Measurements from ENCODE around the gene RAB7A. TPM values are rescaled to one million over a fixed set of nuclear protein-coding genes. Genes with fewer than 3 reads are reported as not detected.

The RAB7A gene
- polyA plus RNA-seq, 1 donor (not counting 4 experiments of a cell fraction or from before 2014, with no cell fraction given): 364 TPM

DNA sequence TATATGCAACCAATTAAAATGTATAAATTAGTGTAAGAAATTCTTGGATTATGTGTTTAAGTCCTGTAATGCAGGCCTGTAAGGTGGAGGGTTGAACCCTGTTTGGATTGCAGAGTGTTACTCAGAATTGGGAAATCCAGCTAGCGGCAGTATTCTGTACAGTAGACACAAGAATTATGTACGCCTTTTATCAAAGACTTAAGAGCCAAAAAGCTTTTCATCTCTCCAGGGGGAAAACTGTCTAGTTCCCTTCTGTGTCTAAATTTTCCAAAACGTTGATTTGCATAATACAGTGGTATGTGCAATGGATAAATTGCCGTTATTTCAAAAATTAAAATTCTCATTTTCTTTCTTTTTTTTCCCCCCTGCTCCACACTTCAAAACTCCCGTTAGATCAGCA is 88.1 kb downstream of the RAB7A start:
- TF ChIP-seq, protein P1, sequence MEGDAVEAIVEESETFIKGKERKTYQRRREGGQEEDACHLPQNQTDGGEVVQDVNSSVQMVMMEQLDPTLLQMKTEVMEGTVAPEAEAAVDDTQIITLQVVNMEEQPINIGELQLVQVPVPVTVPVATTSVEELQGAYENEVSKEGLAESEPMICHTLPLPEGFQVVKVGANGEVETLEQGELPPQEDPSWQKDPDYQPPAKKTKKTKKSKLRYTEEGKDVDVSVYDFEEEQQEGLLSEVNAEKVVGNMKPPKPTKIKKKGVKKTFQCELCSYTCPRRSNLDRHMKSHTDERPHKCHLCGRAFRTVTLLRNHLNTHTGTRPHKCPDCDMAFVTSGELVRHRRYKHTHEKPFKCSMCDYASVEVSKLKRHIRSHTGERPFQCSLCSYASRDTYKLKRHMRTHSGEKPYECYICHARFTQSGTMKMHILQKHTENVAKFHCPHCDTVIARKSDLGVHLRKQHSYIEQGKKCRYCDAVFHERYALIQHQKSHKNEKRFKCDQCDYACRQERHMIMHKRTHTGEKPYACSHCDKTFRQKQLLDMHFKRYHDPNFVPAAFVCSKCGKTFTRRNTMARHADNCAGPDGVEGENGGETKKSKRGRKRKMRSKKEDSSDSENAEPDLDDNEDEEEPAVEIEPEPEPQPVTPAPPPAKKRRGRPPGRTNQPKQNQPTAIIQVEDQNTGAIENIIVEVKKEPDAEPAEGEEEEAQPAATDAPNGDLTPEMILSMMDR (optimal IDR thresholded peaks at IDR 0.05 in 1 of 3, IDR thresholded peaks at IDR 0.05 in 1 of 3, conservative IDR thresholded peaks at IDR 0.05 in 1 of 3; ENCODE audit: extremely low read depth in 1 of 3, insufficient read depth in 2 of 3, low read length in 3 of 3): no peak
- TF ChIP-seq EZH2 (IDR thresholded peaks at IDR 0.05; ENCODE audit: low read length): no peak
- Histone ChIP-seq H3K4me2 (ENCODE audit: control insufficient read depth, extremely low read depth, insufficient read depth, low read depth, low read length) (no peak overlapping the region), H3K27me3 (ENCODE audit: control insufficient read depth, extremely low read depth, insufficient read depth, low read length) (no peaks in the 10 kb centered on the region), H3K79me2 (ENCODE audit: control insufficient read depth, insufficient read depth, low read length) (no peaks in the 10 kb centered on the region), H3K4me3 (ENCODE audit: control insufficient read depth in 2 of 3, extremely low read depth in 1 of 3, insufficient read depth in 2 of 3, low read depth in 1 of 3, low read length in 3 of 3) (no peak overlapping the region), H4K20me1 (ENCODE audit: control insufficient read depth, extremely low read depth, insufficient read depth, low read length) (no peaks in the 10 kb centered on the region), H3K27ac (ENCODE audit: control insufficient read depth, insufficient read depth, low read length) (no peak overlapping the region), H3K9me3 (ENCODE audit: control insufficient read depth, low read depth, low read length) (no peaks in the 10 kb centered on the region), H3K9me1 (ENCODE audit: control insufficient read depth, extremely low read depth, insufficient read depth, low read length) (peaks cover 6% of the 10 kb centered on the region), H3K36me3 (ENCODE audit: control insufficient read depth in 2 of 2, extremely low read depth in 1 of 2, insufficient read depth in 2 of 2, low read length in 2 of 2) (peaks cover 39 to 63% of the 10 kb centered on the region in 2 experiments), H3K4me1 (ENCODE audit: control insufficient read depth, extremely low read depth, insufficient read depth, low read length) (peaks cover 6% of the 10 kb centered on the region), H2AFZ (ENCODE audit: control insufficient read depth, low read length) (no peak overlapping the region), H3K9ac (ENCODE audit: control insufficient read depth, extremely low read depth, insufficient read depth, low read length) (no peak overlapping the region)
- dilution Hi-C loops (cut with MboI; ENCODE audit: extremely low pct_ligation_motif_present, low sequenced_read_pairs): no loop called here
- DNase-seq (ENCODE audit: low read depth, low spot score) (no peak), FAIRE-seq (no peak)

- FAIRE-seq (no peak), DNase-seq (ENCODE audit: low read depth, low spot score) (no peak)
- peaks cover 37 to 61% of the 10 kb centered on the region in 2 experiments for H3K36me3 ChIP-seq (ENCODE audit: control insufficient read depth in 2 of 2, extremely low read depth in 1 of 2, insufficient read depth in 2 of 2, low read length in 2 of 2)
- peaks cover 6% of the 10 kb centered on the region for H3K9me1 ChIP-seq (ENCODE audit: control insufficient read depth, extremely low read depth, insufficient read depth, low read length)
- H4K20me1 ChIP-seq (ENCODE audit: control insufficient read depth, extremely low read depth, insufficient read depth, low read length): no peaks in the 10 kb centered on the region
- H3K4me2 ChIP-seq (ENCODE audit: control insufficient read depth, extremely low read depth, insufficient read depth, low read depth, low read length): no peak overlapping the region
- H3K79me2 ChIP-seq (ENCODE audit: control insufficient read depth, insufficient read depth, low read length): no peaks in the 10 kb centered on the region
- dilution Hi-C loops (cut with MboI; ENCODE audit: extremely low pct_ligation_motif_present, low sequenced_read_pairs): no loop called here
- H3K4me3 ChIP-seq (ENCODE audit: control insufficient read depth in 2 of 3, extremely low read depth in 1 of 3, insufficient read depth in 2 of 3, low read depth in 1 of 3, low read length in 3 of 3): no peak overlapping the region
- H3K9me3 ChIP-seq (ENCODE audit: control insufficient read depth, low read depth, low read length): no peaks in the 10 kb centered on the region
- H2AFZ ChIP-seq (ENCODE audit: control insufficient read depth, low read length): no peak overlapping the region
- no peaks in the 10 kb centered on the region for H3K27me3 ChIP-seq (ENCODE audit: control insufficient read depth, extremely low read depth, insufficient read depth, low read length)
- H3K4me1 ChIP-seq (ENCODE audit: control insufficient read depth, extremely low read depth, insufficient read depth, low read length): no peaks in the 10 kb centered on the region
- H3K27ac ChIP-seq (ENCODE audit: control insufficient read depth, insufficient read depth, low read length): no peak overlapping the region
- TF ChIP-seq, protein P1 (optimal IDR thresholded peaks at IDR 0.05 in 1 of 3, IDR thresholded peaks at IDR 0.05 in 1 of 3, conservative IDR thresholded peaks at IDR 0.05 in 1 of 3; ENCODE audit: extremely low read depth in 1 of 3, insufficient read depth in 2 of 3, low read length in 3 of 3): no peak
- TF ChIP-seq EZH2 (IDR thresholded peaks at IDR 0.05; ENCODE audit: low read length): no peak
- no peak overlapping the region for H3K9ac ChIP-seq (ENCODE audit: control insufficient read depth, extremely low read depth, insufficient read depth, low read length)
Observed at GRCh38 chr3:128814519-128815317, 88.7 kb downstream of the RAB7A start.
